Brain microvascular endothelial cell (primary cell): ENCODE data around the gene FUBP1.

Experiments used
- DNase-seq: peaks from one replicate; pipeline ENCODE4 v3.0.0-alpha.2; 2020
- H3K27ac ChIP-seq: fragments of 250-450 bp; sonication (Bioruptor Pico); 2 replicates; pipeline ENCODE4 v1.5.1; 2020; ENCODE audit warnings: mild to moderate bottlenecking, moderate library complexity
- H3K27me3 ChIP-seq: fragments of 250-450 bp; sonication (Bioruptor Pico); replicated peaks from 2 replicates; pipeline ENCODE4 v1.5.1; 2020; ENCODE audit warnings: mild to moderate bottlenecking
- H3K36me3 ChIP-seq: fragments of 250-450 bp; sonication (Bioruptor Pico); replicated peaks from 2 replicates; pipeline ENCODE4 v1.5.1; 2020; ENCODE audit warnings: mild to moderate bottlenecking
- H3K4me3 ChIP-seq: 2 replicates; pipeline ENCODE4 v1.5.1; 2011; ENCODE audit warnings: low read depth, mild to moderate bottlenecking, control low read depth, low read length, moderate library complexity
- CTCF ChIP-seq: IDR thresholded peaks from 2 replicates; pipeline ENCODE4 v1.5.1; 2011; ENCODE audit warnings: low read depth, mild to moderate bottlenecking, moderate library complexity, low read length, control low read depth, inconsistent platforms; ENCODE audit errors: missing control alignments
- in situ Hi-C: cut with HindIII; loops from 2 replicates; pipeline ENCODE4 v1.10.0; 2017; ENCODE audit warnings: low sequenced_read_pairs, low pct_ligation_motif_present

The FUBP1 gene

GRCh38 chr1:77958850-77959249 is 20.0 kb downstream of the FUBP1 start:
- Histone ChIP-seq H3K27ac (no peak overlapping the region), H3K27me3 (no peaks in the 10 kb centered on the region), H3K36me3 (peaks cover 87% of the 10 kb centered on the region), H3K4me3 (no peak overlapping the region)
- in situ Hi-C loops: loop anchor here (25.0 kb wide), 1 partner anchor 153 kb away; no protein-coding TSS in a partner anchor
- DNase-seq: no peak
- no peak for TF ChIP-seq CTCF

GRCh38 chr1:77958391-77958790 is 20.5 kb downstream of the FUBP1 start:
- no peak for TF ChIP-seq CTCF
- H3K27ac ChIP-seq: no peak overlapping the region
- no peak for DNase-seq

GRCh38 chr1:77956464-77956863 is 22.4 kb downstream of the FUBP1 start:
- TF ChIP-seq CTCF: no peak
- no peak for DNase-seq
- Histone ChIP-seq H3K27me3 (no peaks in the 10 kb centered on the region), H3K4me3 (no peak overlapping the region), H3K27ac (no peak overlapping the region), H3K36me3 (peaks cover 78% of the 10 kb centered on the region)
- in situ Hi-C loops: loop anchor here (25.0 kb wide), 1 partner anchor 156 kb away; no protein-coding TSS in a partner anchor

More at GRCh38 chr1:77958391-77958790, 20.5 kb downstream of the FUBP1 start:
- H3K36me3 ChIP-seq: peaks cover 84% of the 10 kb centered on the region
- H3K4me3 ChIP-seq: no peak overlapping the region
- no peaks in the 10 kb centered on the region for H3K27me3 ChIP-seq
- in situ Hi-C loops: loop anchor here (25.0 kb wide), 1 partner anchor 154 kb away; no protein-coding TSS in a partner anchor

- Histone ChIP-seq H3K4me3 (no peak overlapping the region), H3K27ac (no peak overlapping the region), H3K27me3 (no peaks in the 10 kb centered on the region), H3K36me3 (peaks cover 73% of the 10 kb centered on the region)
- in situ Hi-C loops: loop anchor here (25.0 kb wide), 1 partner anchor 157 kb away; no protein-coding TSS in a partner anchor
- TF ChIP-seq CTCF: no peak
- no peak for DNase-seq
Observed at GRCh38 chr1:77955709-77956108, 23.2 kb downstream of the FUBP1 start.

GRCh38 chr1:77954521-77954920 is 24.4 kb downstream of the FUBP1 start:
- Histone ChIP-seq H3K27me3 (no peaks in the 10 kb centered on the region), H3K27ac (no peak overlapping the region), H3K4me3 (no peak overlapping the region), H3K36me3 (peaks cover 66% of the 10 kb centered on the region)
- in situ Hi-C loops: loop anchor here (25.0 kb wide), 1 partner anchor 158 kb away; no protein-coding TSS in a partner anchor
- no peak for TF ChIP-seq CTCF
- no peak for DNase-seq

- TF ChIP-seq CTCF: no peak
- DNase-seq: no peak
- Histone ChIP-seq H3K27me3 (no peaks in the 10 kb centered on the region), H3K4me3 (no peak overlapping the region), H3K27ac (no peak overlapping the region), H3K36me3 (peaks cover 65% of the 10 kb centered on the region)
- in situ Hi-C loops: loop anchor here (25.0 kb wide), 1 partner anchor 158 kb away; no protein-coding TSS in a partner anchor
Observed at GRCh38 chr1:77953907-77954306, 25.0 kb downstream of the FUBP1 start.
